DOHH2 (cell line): ENCODE measurements around the gene EARS2.
"Not testable (repeated sequence)": the region's sequence is repeated elsewhere in the genome, so short reads cannot be mapped to it uniquely, and the experiment has no call there.

Source experiments
- CTCF ChIP-seq: fragments of 200-600 bp; sonication (generic); IDR thresholded peaks from one replicate; pipeline ENCODE4 v1.5.1; 2014; ENCODE audit warnings: antibody characterized with exemption, mild to moderate bottlenecking, low read depth, low read length; ENCODE audit not compliant: poor library complexity, severe bottlenecking
- EZH2phosphoT487 ChIP-seq: fragments of 200-600 bp; sonication (generic); IDR thresholded peaks from 2 replicates; pipeline ENCODE4 v1.6.1; 2017; ENCODE audit warnings: borderline replicate concordance, mild to moderate bottlenecking, antibody characterized with exemption, low read length, moderate library complexity, mixed read lengths

DNA sequence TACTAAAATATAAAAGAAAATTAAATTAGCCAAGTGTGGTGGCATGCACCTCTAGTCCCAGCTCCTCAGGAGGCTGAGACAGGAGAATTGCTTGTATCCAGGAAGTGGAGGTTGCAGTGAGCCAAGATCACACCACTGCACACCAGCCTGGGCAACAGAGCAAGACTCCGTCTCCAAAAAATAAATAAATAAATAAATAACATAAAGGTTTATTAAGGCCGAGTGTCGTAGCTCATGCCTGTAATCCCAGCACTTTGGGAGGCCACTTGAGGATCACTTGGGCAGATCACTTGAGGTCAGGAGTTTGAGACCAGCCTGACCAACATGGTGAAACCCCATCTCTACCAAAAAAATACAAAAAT lies 16.4 kb downstream of the EARS2 start:
- TF ChIP-seq EZH2phosphoT487, CTCF: not testable (repeated sequence)
